Activated effector memory CD4-positive, alpha-beta T cell treated with anti-CD3 and anti-CD28 coated beads, Interleukin-2, amount 50 U/mL, for 16 hours (primary cell): ENCODE data around the gene SLC38A3.

Experiments
- DNase-seq: peaks from one replicate; pipeline ENCODE4 v3.0.0-alpha.2; 2020

Gene SLC38A3

GRCh38 chr3:50204804-50205412 is at the start of gene SLC38A3:
Gene SLC38A3, plus strand, starts transcription at chr3:50205271. Its CDS starts 8,929 bp downstream, at chr3:50214200.
- DNase-seq, result no peak

GRCh38 chr3:50155491-50155878 is 49.6 kb upstream of the SLC38A3 start:
- no peak for DNase-seq

GRCh38 chr3:50155891-50156290 is 49.2 kb upstream of the SLC38A3 start:
- no peak for DNase-seq

- DNase-seq, result no peak
Observed at GRCh38 chr3:50156549-50157493, 48.2 kb upstream of the SLC38A3 start.

DNA sequence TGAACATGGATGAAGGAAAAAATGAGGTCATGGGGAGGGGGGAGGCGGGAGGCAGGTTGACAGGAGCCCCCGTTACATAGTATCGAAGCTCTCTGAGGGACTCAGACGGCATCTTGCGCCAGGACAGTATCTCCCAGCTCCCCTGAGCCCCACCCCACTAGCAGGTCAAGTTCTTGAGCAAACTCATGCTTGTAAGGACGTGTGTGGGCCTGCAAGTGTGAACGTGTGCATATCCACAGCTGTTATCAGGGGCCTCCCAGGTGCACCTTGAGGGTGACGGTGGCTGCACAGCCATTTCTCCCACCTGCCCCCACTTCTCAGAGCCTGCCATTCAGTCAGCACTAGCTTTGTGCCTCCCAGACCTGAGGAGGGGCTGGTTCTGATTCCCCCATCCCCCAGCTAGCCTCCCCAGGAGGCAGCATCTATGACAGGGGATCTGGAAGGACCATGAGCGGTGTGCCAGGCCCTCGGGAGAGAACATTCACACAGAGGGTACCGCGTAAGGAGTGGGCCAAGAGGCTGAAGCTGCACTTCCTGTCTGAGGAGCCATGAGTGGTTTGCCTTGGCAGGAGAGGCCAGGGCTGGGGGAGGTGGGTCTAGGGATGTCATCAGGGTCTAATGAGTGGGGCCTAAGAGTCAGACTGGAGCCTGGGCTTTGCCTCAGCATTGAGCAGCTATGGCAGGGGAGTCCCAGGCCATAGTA is 47.1 kb upstream of the SLC38A3 start:
- no peak for DNase-seq

DNA sequence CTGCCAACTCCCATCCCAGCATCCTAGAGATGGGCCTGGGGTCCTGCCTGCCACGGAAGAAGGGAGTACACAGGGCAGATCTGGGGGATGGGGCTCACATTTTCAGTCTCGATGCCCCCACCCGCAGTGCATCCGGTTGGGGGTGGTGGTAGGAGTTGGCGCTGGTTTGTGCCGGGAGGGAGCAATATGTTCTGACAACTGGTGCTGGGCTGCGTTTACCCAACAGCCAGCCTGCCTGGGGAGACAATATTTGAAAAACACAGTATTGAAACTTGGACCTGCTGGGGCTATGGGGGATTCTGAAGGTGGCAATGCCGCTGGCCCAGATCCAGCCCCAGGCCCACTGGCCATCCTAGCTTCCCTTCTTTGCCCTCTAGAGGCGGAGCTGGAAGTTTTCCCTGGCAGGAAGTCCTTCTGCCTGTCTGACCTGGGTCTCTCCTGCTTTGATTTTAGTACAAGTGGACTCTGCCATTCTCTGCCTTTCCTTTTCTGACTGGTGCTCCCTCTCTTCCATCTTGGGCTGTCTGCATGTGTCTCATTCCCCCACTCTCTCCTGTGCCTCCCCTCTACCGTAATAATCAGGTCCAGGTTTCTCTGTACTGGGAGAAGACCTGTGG is 46.4 kb upstream of the SLC38A3 start:
- no peak for DNase-seq

- DNase-seq, result no peak
Observed at GRCh38 chr3:50160561-50160983, 44.5 kb upstream of the SLC38A3 start.

DNA sequence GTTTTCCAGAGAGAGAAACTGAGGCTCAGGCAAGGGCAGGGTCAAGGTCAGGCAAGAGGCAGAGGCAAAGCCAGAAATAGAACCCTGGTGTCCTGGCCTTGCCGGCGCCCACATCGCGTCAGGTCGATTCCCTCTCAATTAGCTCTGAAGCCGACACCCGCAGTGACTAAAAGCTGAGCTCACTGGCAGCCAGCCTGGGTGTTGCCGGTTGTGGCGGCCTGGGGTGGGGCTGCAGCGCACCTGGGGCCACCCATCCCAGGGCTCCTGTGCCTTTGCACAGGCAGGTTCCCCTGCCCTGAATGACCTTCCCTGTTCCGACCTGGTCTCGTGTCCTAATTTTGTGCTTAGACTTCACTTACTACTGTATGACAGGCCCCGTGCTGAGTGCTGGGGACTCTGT is 43.8 kb upstream of the SLC38A3 start:
- DNase-seq, result no peak

DNA sequence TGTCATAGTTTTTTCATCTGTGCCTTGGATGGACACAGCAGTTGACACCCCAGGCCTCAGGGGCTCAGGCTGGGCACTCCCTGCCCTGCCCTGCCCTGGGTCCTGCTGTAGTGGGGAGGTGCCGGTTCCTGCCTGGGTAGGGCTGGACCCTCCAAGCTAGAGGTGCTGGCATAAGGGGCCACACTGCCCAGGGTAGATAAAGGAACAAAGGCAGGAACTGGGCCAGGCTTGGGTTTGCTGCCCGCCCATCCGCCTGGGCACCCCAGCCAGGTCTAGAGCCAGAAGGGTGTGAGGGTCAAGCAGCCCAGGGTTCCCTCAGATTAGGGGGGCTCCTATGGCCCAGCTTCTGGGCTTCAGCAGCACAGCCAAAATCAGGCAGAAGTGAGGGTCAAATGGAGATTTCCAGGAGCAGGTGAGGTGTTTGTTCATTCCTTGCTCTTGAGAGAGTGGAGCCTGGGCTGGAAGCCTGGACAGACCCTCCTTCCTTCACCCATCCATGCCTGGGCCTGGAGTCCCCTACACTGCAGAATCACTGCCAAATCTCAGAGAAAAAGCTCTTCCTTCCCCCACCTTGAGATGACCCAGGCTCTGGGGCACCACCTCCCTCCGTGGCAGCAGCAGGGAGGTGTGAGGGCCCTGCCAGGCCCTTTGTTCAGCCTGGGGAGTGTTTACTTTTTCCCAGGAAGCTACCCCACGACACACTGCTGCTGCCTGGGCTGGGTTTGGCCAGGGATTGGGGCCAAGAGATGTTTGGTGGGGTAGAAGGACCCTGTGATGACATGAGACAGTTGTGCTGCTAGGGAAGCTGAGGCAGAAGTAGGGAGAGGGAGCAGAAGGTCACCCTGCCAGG is 42.8 kb upstream of the SLC38A3 start:
- no peak for DNase-seq

DNA sequence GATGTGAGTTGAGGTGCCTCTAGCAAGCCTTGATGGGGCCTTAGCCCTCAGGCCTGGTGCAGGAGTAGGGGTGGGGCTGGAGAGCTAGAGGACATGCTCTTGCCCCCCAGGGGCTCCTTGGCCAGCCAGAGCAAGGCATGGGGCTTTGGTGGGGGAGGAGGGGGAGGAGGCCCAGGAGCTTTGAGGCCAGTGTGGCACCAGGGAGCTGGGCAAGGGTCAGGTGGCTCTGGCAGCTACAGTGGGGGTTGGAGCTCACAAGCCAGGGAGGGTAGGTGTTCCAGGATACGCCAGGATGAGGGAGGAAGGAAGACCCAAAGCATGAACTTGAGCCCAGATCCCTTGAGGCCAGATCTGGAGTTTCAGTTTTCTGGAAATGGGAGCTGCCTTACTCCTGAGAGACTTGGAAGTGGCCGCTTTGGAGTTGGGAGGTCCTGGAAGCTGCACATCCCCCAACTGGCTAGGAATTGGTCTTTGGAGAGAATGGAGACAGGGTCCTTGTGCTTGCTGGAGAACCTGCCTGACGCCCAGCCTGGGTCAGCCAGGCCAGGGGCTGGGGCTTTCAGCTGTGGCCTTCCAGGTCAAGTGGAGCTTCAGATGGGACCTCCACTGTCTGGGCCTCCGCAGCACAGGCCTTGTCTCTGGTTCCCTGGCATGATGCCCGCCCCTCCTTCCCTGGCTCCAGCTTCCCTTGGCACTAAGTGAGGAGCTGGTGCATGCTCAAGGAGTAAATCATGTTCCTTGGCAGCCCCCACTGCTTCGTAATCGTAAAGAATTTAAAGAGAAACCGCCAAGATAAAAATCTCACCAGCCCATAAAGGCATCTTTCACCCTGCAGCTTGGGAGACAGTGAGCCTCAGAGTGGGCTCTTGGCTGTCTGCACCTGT is 41.3 kb upstream of the SLC38A3 start:
- DNase-seq, result no peak

DNA sequence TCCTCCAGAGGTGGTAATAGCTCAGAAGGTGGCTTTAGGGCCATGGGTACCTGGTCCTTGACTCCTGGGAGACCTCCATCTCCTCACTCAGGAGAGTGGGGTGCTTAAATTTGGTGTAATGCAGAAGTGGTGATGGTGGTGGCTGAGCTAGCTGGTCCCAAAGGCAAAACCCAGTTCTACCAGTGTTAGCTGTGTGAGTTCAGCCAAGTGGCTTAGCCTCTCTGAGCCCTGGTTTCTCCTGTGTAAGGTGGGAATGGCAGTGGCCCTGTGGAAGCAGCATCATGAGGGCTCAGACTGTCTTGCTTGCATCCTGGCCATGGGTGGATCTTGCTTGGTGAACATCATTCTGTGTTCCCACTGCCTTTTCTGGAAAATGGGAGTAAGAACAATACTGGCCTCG is 40.6 kb upstream of the SLC38A3 start:
- DNase-seq, result no peak

GRCh38 chr3:50164984-50165909 is 39.8 kb upstream of the SLC38A3 start:
- DNase-seq, result no peak

- no peak for DNase-seq
Observed at GRCh38 chr3:50165910-50166538, 39.0 kb upstream of the SLC38A3 start.

- DNase-seq, result no peak
Observed at GRCh38 chr3:50166620-50167019, 38.5 kb upstream of the SLC38A3 start.

DNA sequence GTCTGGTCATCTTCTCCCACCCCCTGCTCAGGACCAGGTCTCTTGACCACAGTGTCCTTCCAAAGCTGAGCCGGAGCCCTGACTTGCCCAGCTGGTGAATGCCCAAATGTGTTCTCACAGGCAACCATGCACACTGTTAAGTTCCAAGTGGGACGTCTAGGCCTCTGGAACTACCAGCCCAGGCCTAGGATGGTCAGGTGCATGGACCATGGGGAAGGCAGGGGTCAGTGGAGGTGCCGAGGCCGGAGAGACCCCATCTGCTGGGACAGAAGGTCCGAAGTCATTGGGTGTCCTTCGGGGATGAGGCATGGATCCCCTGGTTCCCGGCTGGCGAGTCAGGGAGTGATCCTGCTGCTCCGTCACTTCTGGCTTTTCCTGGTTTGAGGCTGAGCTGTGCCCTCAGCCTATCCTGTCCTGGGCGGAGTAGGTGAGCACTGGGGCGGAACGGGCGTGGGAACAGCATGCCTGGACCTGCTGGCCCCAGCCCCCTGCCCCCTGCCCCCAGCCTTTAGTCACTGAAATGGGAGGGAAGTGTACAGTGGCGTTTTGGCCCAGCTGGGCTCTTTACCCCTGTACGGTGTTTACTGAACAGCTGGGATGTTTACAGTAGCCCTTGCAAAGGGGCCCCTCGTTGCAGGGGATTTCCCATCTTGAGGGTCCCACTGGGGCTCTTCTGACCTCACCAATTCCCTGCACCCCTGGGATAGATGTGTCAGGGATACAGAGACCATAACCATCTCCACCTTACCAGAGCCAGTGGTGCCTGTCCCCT is 37.8 kb upstream of the SLC38A3 start:
- no peak for DNase-seq

GRCh38 chr3:50167841-50168209 is 37.2 kb upstream of the SLC38A3 start:
- DNase-seq, result no peak

GRCh38 chr3:50168388-50168787 is 36.7 kb upstream of the SLC38A3 start:
- DNase-seq, result no peak

DNA sequence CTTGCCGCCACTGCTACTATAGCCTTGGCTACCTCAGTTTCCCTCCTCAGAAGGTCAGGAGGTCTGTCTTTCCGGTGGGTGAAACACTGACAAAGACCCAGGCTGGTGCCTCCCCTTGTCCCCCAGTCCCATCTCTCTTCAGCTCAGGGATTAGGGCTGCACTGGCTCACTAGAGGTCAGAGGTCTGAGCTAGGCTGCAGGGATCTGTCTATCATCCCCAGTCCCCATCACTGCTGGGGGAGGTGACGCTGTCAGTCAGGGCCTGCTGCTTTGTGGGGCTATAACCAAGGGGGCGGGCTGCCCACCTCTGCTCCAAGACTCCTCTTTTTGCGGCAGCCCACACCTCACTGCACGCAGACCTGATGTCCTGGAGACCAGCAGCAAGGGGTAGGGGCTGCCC is 36.3 kb upstream of the SLC38A3 start:
- DNase-seq, result no peak
